HG03432 (cell line): Measurements from ENCODE around the gene AATK.

Source experiments
- ATAC-seq: cut with Tn5 transposase; IDR thresholded peaks from one replicate; pipeline ENCODE4 v1.9.1; 2021; ENCODE audit warnings: mild to moderate bottlenecking, moderate library complexity; ENCODE audit not compliant: unreplicated experiment

The AATK gene, protein sequence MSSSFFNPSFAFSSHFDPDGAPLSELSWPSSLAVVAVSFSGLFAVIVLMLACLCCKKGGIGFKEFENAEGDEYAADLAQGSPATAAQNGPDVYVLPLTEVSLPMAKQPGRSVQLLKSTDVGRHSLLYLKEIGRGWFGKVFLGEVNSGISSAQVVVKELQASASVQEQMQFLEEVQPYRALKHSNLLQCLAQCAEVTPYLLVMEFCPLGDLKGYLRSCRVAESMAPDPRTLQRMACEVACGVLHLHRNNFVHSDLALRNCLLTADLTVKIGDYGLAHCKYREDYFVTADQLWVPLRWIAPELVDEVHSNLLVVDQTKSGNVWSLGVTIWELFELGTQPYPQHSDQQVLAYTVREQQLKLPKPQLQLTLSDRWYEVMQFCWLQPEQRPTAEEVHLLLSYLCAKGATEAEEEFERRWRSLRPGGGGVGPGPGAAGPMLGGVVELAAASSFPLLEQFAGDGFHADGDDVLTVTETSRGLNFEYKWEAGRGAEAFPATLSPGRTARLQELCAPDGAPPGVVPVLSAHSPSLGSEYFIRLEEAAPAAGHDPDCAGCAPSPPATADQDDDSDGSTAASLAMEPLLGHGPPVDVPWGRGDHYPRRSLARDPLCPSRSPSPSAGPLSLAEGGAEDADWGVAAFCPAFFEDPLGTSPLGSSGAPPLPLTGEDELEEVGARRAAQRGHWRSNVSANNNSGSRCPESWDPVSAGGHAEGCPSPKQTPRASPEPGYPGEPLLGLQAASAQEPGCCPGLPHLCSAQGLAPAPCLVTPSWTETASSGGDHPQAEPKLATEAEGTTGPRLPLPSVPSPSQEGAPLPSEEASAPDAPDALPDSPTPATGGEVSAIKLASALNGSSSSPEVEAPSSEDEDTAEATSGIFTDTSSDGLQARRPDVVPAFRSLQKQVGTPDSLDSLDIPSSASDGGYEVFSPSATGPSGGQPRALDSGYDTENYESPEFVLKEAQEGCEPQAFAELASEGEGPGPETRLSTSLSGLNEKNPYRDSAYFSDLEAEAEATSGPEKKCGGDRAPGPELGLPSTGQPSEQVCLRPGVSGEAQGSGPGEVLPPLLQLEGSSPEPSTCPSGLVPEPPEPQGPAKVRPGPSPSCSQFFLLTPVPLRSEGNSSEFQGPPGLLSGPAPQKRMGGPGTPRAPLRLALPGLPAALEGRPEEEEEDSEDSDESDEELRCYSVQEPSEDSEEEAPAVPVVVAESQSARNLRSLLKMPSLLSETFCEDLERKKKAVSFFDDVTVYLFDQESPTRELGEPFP (N-terminal part only)

DNA sequence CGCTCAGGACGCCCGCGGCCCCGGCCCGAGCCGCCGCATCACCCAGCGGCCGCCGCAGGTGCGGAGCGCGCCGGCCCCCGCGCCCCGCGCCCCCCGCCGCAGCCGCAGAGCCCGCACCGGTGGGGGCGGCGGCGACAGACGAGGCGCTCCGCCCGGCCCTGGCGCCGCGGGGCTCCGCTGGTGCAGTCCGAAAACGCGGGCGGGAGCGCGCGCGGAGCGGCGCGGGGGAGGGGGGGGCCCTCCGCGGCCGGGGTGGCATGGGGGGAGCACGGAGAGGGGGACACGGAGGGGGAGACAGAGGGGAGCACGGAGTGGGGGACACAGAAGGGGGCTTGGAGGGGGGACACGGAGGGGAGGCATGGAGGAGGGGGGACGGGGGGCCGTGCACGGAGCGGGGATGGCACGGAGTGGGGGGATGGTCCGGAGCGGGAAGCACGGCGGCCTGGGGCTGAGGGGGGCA, at the start of gene AATK:
Gene AATK, minus strand, starts transcription at position 189 of the 460 bp plus-strand sequence. CDS start 229 bp downstream, outside the sequence.
- ATAC-seq: no peak

DNA sequence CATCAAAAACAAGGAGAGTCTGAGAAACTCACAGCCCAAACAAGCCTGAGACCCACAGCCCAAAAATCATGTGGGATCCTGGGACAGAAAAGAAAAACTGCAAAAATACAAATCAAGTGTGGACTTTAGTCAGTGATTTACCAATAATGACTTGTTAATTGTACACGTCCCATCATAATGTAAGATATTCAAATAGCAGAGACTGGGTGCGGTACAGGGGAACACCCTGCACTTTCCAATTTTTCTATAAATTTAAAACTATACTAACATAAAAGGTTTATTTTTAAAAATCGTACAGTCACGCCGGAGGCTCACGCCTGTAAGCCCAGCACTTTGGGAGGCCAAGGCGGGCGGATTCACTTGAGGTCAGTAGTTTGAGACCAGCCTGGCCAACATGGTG, 48.0 kb upstream of the AATK start:
- ATAC-seq: no peak

DNA sequence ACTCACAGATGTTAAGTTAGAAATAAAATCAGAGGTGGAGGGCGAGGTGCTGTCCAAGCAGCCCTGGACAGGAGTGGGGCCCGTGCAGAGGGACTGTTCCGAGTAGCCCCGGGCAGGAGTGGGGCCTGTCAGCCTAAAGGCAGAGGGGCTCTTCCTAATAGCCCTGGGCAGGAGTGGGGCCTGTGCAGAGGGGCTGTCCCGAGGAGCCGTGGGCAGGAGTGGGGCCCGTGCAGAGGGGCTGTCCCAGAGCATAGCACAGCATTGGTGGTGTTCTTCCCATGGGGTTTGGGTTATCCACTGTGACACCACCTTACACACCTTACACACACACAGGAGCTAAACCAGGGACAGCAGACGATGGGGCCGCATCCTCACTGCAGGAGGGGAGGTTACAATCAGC, 46.3 kb upstream of the AATK start:
- no peak for ATAC-seq

DNA sequence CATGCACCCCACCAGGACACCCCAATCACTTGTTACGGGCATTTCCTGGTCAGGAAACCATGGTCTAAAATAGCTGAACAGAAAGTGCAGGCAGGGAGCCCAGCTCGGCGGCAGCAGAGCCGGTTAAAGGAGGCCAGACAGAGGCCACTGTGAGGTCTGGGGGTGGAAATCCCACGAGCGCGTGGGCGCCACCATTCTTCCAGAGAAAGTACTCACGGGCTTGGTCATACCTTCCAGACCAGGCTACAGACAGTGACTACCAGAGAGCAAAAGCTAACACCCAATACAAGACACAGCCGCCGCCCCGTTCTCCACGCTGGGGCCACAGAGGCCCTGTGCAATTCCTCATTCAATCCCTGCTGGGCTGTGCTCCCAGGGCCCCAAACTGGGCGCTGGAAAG, 44.8 kb upstream of the AATK start:
- no peak for ATAC-seq

DNA sequence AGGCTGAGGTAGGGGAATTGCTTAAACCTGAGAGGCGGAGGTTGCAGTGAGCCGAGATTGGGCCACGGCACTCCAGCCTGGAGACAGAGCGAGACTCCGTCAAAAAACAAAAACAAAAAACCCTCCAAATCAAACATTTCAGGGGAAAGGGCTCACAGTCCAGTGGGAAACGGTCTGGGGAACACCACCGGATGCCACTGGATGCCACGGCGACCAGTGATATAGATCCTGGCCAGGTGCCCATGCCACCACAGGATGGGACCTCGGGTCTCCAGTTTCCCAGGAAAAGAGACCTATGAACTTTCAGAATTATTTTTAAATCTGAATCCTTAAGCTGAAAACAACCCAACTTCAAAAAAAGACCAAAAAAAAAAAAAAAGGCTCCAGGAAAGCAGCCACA, 44.4 kb upstream of the AATK start:
- no peak for ATAC-seq

DNA sequence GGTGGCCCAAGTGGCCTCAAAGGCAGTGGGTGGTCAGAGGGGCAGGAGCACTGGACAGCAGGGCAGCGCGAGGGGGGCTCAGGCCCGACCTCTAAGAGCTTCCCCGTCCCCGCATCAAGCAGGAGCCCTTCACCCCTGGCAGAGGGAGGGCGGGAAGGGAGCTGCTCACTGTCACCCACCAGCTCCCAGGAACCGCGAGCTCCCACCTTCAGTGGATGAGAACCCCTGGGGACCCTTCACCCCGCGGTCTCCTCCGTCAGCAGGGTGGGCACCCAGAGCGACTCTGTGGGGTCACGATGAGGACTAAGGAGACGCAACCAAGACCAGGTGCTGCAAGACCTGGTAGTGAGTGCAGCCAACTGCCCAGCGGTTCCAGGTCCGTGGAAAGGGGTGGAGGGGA, 43.1 kb upstream of the AATK start:
- ATAC-seq: no peak

DNA sequence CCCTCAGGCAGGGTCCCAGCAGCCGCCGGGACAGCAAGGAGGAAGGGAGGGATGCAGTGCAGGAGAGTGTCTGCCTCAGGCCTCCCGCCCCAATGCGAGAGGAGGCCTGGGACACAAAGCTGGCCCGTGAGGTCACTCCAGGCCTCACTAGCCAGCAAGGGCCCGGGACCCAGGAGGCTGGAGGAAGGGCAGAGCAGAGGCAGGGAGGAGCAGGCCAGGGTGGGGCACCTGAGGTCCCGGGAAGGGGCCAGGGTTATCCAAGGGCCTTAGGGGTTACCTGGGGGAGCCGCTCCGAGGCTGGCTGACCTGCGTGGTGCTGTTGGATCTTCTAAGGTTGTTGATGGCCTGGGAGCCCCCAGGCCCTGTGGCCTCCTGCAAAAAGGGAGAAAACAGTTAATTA, 42.6 kb upstream of the AATK start:
- no peak for ATAC-seq

DNA sequence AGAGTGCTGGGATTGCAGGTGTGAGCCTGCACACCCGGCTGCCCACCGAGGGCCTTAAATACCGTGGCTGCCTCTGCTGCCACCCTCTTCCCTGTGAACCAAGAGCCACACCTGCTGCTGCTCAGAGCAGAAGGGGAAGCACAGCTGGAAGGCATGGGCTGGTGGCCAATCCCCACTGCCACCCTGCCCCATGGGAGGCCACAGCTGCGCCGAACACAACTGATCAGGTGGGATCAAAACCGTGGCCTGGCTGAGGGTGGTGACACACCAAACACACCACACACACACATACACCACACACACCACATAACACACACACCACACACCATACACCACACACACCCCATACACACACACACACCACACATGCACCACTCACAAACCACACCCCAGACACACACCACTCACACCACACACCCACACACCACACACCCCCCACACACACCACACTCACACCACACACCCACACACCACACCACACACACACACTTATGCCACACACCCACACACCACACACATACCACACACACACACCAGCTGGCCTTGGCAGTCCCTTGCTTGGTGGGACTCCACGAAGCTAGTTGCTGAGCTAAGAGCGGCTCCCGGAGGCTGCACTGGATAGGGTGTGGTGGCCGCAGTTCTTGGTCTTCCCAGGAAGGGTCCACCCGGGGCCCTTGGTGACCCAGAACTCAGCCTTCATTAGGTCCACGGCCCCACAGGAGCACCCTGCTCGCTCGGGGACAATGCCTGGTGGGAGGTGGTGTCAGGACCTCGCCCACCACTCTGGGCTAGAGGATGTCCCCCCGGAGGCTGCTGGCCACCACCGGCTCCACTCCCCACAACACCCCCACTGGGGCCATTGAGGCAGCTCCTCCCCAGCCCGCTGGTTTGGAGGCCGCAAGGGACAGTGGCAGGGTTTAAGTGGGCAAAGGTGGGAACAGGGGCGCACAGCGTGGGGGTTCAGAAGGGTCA, 41.9 kb upstream of the AATK start:
- ATAC-seq: no peak

DNA sequence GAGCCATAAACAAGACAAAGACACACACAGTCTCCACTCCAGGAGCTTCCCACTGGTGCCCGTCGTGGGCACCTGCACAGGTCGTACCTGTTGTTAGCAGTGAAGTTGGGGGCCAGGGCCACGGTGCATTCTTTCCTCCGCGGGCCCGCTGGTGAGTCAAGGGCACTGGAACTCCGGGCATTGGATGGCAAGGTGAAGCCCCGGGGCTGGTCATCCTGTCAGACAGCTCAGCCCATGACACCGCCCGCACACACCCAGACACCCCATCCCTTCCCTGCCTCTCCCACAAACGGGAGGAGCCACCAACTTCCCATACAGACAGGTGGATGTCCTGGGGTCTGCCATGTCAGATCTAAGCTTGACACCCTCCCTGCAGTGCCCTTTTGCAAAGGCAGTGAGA, 40.6 kb upstream of the AATK start:
- ATAC-seq: no peak

DNA sequence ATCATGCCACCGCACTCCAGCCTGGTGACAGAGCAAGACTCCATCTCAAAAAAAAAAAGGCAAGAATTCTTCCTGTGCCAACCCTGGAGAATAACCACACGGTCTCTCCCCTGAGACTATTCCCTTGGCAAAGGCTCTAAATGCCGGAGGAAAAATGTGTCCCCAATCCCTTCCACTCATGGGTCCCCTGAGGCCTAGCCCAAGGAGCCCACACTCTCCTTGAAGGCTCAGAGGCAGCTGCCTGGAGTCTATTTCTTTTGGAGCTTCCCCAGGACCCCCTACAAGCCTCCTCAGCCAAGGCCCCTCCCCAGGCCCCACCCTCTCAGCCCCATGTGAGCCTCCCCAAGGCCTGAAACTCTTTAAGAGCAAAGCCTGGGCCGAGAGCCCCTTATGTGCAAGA, 40.1 kb upstream of the AATK start:
- ATAC-seq: no peak

DNA sequence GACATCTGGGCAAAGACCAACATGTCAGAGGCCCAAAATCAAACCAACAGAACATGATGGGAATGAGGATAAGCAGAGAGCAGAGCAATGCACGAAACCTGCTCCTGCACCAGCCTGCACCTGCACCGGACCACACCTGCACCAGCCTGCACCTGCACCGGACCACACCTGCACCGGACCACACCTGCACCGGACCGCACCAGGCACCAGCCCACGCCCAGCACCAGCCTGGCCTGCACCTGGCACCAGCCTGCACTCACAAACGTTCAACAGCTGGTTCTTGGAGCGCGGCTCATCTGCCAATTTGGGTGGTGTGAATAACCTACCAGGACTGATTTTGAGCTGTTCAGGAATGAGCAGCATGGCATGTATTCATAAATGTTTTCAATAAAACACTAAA, 38.6 kb upstream of the AATK start:
- no peak for ATAC-seq

DNA sequence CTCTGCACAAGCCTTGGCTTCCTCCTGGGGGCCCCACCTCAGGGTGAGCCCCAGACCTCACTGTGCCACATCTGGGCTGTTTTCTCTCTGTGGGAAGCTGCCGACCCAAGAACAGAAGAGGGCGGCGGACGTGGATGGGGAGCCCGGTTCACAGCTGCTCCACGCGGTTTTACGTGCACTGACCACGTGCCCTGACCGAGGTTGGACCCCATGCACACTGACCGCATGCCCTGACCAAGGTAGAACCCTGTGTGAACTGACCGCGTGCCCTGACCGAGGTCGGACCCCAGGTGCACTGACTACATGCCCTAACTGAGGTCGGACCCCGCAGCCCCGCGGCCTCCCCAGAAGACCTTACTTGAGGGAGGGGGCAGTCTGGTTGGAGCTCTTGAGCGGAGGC, 37.1 kb upstream of the AATK start:
- ATAC-seq: no peak

DNA sequence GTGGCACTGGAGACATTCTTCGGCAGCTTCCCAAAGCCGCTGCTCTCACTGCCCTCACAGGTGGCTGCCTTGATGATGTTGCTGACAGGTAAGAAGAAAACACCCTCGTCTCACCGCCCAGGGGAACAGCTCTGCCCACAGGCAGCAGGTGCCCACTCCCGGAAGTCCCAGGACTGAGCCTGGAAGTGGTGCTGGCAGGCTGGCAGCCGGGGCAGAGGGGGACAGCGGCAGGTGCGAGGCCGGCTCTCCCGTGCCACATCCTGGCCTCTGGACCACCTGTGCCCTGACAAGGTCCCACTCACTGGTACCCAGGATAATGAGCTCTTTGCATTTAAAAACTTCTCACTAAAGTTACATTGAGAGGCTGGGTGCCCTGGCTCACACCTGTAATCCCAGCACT, 36.3 kb upstream of the AATK start:
- ATAC-seq: no peak

DNA sequence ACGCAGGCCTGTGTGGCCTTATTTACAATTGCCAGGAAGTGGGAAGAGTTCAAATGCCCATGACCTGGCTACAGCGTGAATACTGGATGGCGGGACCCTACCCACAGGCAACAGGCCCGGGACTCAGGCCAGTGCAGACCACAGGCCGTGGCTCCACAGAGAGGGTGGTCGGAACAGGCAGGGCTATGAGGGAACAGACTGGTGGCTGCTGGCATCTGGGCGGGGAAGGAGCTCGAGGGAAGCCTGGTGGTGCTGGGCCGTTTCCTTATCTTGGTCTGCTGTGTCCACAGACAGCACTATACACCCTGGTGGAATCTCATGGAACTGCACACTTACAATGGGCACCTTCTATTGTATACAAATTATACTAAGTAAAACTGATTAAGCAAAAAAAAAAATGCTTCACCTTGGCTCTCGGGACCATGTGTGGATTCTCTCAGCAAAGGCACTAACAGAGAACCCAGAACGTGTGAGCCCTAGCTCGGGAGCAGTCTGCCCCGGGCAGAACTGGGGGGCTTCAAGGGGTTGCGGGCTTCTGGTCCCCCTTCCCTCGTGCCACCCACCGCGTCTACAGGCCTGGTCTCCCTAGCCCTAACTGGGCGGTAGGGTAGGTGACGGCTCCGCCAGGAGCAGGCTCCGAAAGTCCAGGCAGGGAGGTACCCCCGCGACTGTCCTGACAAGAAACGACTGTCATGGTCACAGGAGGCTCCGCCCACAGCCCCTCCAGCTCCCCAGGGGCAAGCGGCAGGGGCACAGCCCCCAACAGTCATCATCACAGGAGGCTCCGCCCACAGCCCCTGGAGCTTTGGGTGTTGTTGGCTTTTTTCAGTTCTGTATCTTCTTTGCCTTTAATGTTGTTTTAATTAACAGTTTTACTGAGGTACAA, 34.9 kb upstream of the AATK start:
- no peak for ATAC-seq

DNA sequence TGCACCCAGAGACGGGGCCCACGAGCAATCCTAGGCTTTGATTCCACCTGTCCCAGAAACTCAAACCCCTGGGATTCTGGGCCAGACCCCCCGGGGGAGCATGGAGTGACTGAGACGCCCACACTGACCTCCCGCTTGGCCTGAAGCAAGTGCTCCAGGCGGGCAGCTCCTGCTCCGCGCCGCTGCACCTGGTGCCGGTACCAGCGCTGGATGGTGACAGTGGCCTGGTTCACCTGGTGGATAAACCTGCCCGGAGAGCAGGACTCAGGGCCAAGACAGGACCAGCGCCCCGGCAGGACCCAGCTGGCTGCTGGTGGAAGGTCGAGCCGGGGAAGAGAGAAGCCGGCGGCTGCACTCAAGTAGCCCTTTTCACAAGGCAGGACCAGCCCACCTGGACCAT, 34.2 kb upstream of the AATK start:
- no peak for ATAC-seq

DNA sequence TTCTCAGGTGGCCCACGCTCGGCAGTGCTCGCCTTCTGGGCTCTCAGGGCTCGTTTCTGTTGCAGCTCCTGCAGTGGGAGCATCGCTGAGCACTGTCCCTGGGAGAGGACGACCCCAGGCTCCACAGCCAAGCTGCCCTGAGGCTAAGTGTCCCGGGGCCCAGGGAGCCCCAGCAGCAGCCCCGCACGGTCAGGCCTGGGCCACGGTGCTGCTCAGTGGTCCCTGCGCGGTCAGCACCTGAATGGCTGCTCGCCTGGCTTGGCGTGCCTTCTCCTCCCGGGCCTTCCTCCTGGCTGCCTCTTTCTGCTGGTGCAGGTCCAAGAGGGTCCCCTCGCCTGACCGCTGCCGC, 33.4 kb upstream of the AATK start:
- no peak for ATAC-seq

DNA sequence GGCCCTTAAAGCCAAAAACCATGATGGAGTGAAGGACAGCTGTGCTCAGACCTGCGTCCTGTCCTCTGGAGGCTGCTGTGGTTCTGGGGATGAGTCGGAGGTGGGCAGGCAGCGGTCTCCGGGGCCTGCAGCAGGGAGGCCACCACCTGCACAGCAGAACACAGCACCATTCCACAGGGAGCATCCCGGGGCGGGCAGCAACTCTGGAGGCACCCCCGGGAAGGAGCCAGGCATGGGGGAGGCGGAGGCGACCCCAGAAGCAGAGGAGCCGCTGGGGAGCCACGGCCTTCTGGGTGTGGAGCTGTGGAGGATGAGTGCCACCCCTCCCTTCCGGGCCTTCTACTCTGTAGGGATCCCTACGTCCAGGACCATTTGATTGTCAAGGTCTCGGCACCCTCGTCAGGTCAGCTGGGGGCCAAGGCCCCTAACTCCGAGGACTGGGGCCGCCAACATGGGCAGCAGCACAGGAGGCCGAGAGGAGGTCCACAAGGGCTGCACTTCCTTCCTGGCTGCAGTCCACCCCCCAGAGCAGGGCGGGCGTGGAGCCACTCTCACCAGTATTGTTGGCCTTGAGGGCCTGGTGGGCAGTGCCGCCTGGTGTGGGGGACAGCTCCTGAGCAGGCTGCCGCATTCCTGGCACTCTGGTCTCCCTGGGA, 32.9 kb upstream of the AATK start:
- no peak for ATAC-seq

DNA sequence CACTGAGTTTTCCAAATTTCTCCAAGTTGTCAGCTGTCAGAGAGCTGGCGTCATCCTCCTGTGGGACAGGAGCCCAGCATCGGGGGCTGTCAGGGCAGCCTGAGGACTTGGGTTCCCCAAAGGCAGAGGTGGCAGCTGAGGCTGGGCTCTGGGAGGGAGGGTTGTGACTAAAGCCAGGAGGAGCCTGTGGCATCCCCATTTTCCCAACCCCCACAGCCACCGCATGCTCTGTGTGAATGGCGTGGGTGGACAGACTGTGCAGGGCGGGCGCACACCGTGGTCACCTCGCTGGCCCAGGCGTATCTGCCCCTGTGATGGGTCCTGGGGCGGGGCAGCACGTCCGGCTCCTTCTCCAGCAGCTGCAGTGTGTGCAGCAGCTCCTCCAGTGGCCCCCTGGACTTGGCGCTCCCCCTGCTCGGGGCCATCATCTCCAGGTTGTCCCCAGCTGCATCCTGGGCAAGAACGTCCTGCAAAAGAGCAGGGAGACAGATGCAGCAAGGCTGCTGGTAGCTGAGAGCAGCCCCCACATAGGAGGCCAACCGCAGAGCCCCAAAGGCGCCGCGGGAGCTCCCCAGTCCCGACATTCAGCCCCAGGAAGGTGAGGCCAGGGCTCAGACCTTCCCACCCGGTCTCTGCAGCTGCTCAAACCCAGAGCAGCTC, 31.9 kb upstream of the AATK start:
- no peak for ATAC-seq
